NT2/D1 (cell line): ENCODE data around the gene DOCK1.

Source experiments
- YY1 ChIP-seq: IDR thresholded peaks from 2 replicates; pipeline ENCODE4 v1.6.1; 2011; ENCODE audit not compliant: insufficient read length, insufficient read depth
- ZNF274 ChIP-seq: IDR thresholded peaks from 2 replicates; pipeline ENCODE4 v1.6.1; 2011; ENCODE audit warnings: mild to moderate bottlenecking, low read depth, low read length

DNA sequence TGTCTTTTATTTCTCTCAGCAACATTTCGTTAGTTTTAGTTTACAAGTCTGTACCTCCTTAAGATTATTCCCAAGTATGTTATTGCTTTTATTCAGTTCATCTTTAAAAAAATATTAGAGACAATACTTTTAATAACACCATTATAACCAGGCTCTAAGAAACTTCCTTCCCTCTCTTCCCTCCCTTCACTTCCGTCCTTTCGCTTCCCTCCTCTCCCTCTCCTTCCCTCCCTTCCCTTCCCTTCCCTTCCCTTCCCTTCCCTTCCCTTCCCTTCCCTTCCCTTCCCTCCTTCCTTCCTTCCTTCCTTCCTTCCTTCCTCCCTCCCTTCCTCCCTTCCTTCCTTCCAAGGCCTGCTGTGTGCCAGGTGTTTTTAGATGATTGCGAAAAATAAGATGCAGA, 58.1 kb downstream of the DOCK1 start:
- TF ChIP-seq ZNF274 (no peak), YY1 (no peak)
